K562 (cell line): ENCODE results near the gene LIPT1. TPM values are rescaled to one million over a fixed set of nuclear protein-coding genes. Genes with fewer than 3 reads are reported as not detected.
A peak's percentile ranks its signal among the peaks of the same experiment; 100 is the strongest.

ENCODE experiments used
- ATF1 ChIP-seq, 2 experiments: fragments of 450-650 bp in 1 of 2; IDR thresholded peaks; 2 replicates each; pipeline ENCODE4 v1.6.1; 2016; ENCODE audit warnings: missing compliant biosample characterization in 1 of 2, missing genetic modification characterization in 1 of 2
- BHLHE40 ChIP-seq: IDR thresholded peaks from 2 replicates; pipeline ENCODE4 v1.6.1; 2011; ENCODE audit warnings: low read length, improper control_type of control experiment
- BRD9 ChIP-seq: fragments of 450-650 bp; IDR thresholded peaks from 2 replicates; pipeline ENCODE4 v1.6.1; 2018; ENCODE audit warnings: low read depth; ENCODE audit not compliant: partially characterized antibody
- ETV1 ChIP-seq: fragments of 450-650 bp; conservative IDR thresholded peaks from 2 replicates; pipeline ENCODE4 v1.6.1; 2016; ENCODE audit warnings: missing genetic modification characterization, control low read depth, low read depth, missing compliant biosample characterization
- ETV5 ChIP-seq: sonication (generic); formaldehyde crosslinking; IDR thresholded peaks from 2 replicates; pipeline ENCODE4 v1.4.0; 2020; ENCODE audit warnings: low read depth, mild to moderate bottlenecking, missing genetic modification reagents
- GABPB1 ChIP-seq: sonication (generic); formaldehyde crosslinking; IDR thresholded peaks from 2 replicates; pipeline ENCODE4 v1.8.0; 2022; ENCODE audit warnings: mild to moderate bottlenecking, missing genetic modification reagents
- GTF2A2 ChIP-seq: IDR thresholded peaks from 2 replicates; pipeline ENCODE4 v1.6.1; 2016; ENCODE audit warnings: mild to moderate bottlenecking, missing genetic modification characterization, missing compliant biosample characterization
- LCOR ChIP-seq: sonication (generic); formaldehyde crosslinking; IDR thresholded peaks from 2 replicates; pipeline ENCODE4 v1.8.0; 2022; ENCODE audit warnings: mild to moderate bottlenecking, missing genetic modification reagents
- NCOA6 ChIP-seq: fragments of 450-650 bp; IDR thresholded peaks from 2 replicates; pipeline ENCODE4 v1.6.1; 2017; ENCODE audit warnings: mild to moderate bottlenecking
- NR3C1 ChIP-seq: sonication (generic); formaldehyde crosslinking; IDR thresholded peaks from 2 replicates; pipeline ENCODE4 v1.8.1; 2022; ENCODE audit warnings: missing genetic modification reagents
- POLR2A ChIP-seq: fragments of 450-650 bp; conservative IDR thresholded peaks from 2 replicates; pipeline ENCODE4 v1.6.1; 2016
- POU5F1 ChIP-seq: fragments of 150-350 bp; IDR thresholded peaks from 2 replicates; pipeline ENCODE4 v1.6.1; 2014; ENCODE audit warnings: borderline replicate concordance, low read length, low read depth, mild to moderate bottlenecking; ENCODE audit not compliant: partially characterized antibody
- SP1 ChIP-seq: sonication (generic); formaldehyde crosslinking; IDR thresholded peaks from 2 replicates; pipeline ENCODE4 v1.8.1; 2022; ENCODE audit warnings: mild to moderate bottlenecking, missing genetic modification reagents
- TCF7 ChIP-seq: sonication (generic); IDR thresholded peaks from 2 replicates; pipeline ENCODE4 v1.6.1; 2016; ENCODE audit warnings: antibody characterized with exemption, borderline replicate concordance
- ZFPM2 ChIP-seq: fragments of 250-450 bp; sonication (Bioruptor Pico); IDR thresholded peaks from 2 replicates; pipeline ENCODE4 v1.5.1; 2022; ENCODE audit warnings: mild to moderate bottlenecking
- polyA plus RNA-seq, 8 experiments: library from polyadenylated mRNA; depleted of rRNA in 4 of 8; stranded (reverse) in 5 of 8; unstranded in 3 of 8; fragments of >200 nt; fragmentation: Nextera tagmentation in 2 of 8; fragmentation: Illumina TruSeq in 1 of 8; extraction: Ambion mirVana in 2 of 8; extraction: Trizol in 1 of 8; gene quantifications; 2 replicates each; pipeline versions ENCODE4 v1.2.1 to v1.2.3, GENCODE V29; 2011 to 2014; ENCODE audit warnings: inconsistent platforms in 1 of 8, missing spikeins in 1 of 8
- total RNA-seq, 7 experiments: library from RNA; depleted of rRNA in 6 of 7; stranded (reverse); fragments of >200 nt in 6 of 7; fragmentation: Illumina TruSeq in 2 of 7; extraction: Trizol in 2 of 7; gene quantifications; 2 replicates each; pipeline versions ENCODE4 v1.2.1 to v1.2.3, GENCODE V29; 2011 to 2021; ENCODE audit warnings: low replicate concordance in 1 of 7
- TF ChIP-seq, protein P1 (sequence below), 2 experiments: IDR thresholded peaks in 1 of 2; conservative IDR thresholded peaks in 1 of 2; 2 replicates each; pipeline ENCODE4 v1.6.1; 2016; ENCODE audit warnings: low read depth in 2 of 2, mild to moderate bottlenecking in 1 of 2, missing compliant biosample characterization in 1 of 2, missing genetic modification characterization in 1 of 2, moderate library complexity in 1 of 2
- TF ChIP-seq, protein P2 (sequence below): fragments of 250-450 bp; sonication (Bioruptor Pico); IDR thresholded peaks from 2 replicates; pipeline ENCODE4 v1.4.0; 2020
- TF ChIP-seq, protein P3 (sequence below): fragments of 450-650 bp; IDR thresholded peaks from 2 replicates; pipeline ENCODE4 v1.7.1; 2018; ENCODE audit warnings: mild to moderate bottlenecking, low read depth; ENCODE audit not compliant: partially characterized antibody
- TF ChIP-seq, protein P4 (sequence below), 2 experiments: IDR thresholded peaks; 2 replicates each; pipeline ENCODE4 v1.6.1; 2011; ENCODE audit warnings: borderline replicate concordance in 1 of 2, control low read depth in 1 of 2, low read depth in 1 of 2, low read length in 1 of 2, mild to moderate bottlenecking in 1 of 2, mixed read lengths in 1 of 2, moderate library complexity in 1 of 2; ENCODE audit not compliant: insufficient read depth in 1 of 2, insufficient read length in 1 of 2, poor library complexity in 1 of 2, severe bottlenecking in 1 of 2; ENCODE audit errors: extremely low read depth in 1 of 2

LIPT1 gene
- total and polyA plus RNA-seq, 9 of the 15 experiments (the other 6 are each of a cell fraction or from before 2014, with no cell fraction given), result 6.4 to 18.3 (median 11.6) TPM

DNA sequence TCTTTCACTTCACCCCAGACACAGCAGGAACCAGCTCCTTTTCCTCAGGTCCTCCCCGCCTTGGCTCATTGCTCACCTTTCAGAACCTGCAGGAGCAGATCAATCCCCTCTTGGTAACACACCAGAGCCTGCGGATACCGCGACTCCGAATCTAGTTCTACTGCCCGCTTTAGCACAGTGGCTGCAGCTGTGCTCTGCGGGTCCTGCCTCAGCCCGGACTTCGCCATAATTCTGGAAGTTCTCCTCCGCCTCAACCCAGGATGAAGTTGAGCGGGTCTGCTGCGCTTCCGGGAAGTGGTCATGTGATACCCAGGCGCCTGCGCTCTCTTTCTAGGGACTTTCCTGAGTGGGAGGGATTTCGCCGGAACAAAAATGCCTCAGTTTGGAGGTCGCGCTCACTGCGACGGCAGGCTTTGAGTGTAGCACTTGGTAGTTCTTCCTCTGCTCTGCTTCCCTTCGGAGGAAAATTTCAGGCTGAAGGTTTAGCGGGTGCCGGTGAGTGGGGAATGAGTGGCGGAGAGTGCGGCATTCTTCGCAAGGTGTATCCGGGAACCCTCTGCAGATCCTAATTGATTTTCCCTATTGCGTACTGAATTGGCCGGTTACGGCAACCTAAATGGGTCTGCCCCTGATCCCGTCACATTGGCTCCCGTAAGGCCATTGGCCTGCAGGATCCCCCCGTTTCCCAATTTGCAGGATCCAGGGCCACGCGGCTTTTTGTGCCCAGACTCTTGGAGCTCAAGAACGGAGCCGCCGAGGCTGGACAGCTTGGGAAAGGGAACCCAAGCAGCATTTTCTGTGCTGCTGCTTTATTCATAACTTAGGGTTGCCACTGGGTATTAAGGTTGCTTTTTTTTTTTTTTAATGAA lies 26.2 kb downstream of the LIPT1 start, which contains the start of the genes MITD1 and MRPL30 (continued):
- TF ChIP-seq LCOR (CRISPR knock-in tag), result peak; percentile 41; the same call in 1 of the 2 replicates
- TF ChIP-seq, protein P1, sequence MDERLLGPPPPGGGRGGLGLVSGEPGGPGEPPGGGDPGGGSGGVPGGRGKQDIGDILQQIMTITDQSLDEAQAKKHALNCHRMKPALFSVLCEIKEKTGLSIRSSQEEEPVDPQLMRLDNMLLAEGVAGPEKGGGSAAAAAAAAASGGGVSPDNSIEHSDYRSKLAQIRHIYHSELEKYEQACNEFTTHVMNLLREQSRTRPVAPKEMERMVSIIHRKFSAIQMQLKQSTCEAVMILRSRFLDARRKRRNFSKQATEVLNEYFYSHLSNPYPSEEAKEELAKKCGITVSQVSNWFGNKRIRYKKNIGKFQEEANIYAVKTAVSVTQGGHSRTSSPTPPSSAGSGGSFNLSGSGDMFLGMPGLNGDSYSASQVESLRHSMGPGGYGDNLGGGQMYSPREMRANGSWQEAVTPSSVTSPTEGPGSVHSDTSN (CRISPR knock-in tag; IDR thresholded peaks at IDR 0.05; ENCODE audit: low read depth), result no peak
- TF ChIP-seq, protein P1 (tag; conservative IDR thresholded peaks at IDR 0.05; ENCODE audit: low read depth), result peak; percentile 5; the same call in 1 of the 2 replicates
- no peak for TF ChIP-seq BRD9
- peak; percentile 66; the same call in 1 of the 2 replicates for TF ChIP-seq ETV5 (CRISPR knock-in tag)
- peak; percentile 81; the same call in 1 of the 2 replicates for TF ChIP-seq TCF7
- TF ChIP-seq POLR2A, result peak; percentile 93
- peak; percentile 85 for TF ChIP-seq ETV1
- TF ChIP-seq GABPB1 (CRISPR knock-in tag), result peak; percentile 97
- TF ChIP-seq, protein P2, sequence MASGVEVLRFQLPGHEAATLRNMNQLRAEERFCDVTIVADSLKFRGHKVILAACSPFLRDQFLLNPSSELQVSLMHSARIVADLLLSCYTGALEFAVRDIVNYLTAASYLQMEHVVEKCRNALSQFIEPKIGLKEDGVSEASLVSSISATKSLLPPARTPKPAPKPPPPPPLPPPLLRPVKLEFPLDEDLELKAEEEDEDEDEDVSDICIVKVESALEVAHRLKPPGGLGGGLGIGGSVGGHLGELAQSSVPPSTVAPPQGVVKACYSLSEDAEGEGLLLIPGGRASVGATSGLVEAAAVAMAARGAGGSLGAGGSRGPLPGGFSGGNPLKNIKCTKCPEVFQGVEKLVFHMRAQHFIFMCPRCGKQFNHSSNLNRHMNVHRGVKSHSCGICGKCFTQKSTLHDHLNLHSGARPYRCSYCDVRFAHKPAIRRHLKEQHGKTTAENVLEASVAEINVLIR (CRISPR knock-in tag), result 0 out of 2 replicates have a peak, but pooled peaks have one; percentile 5
- TF ChIP-seq, protein P3, sequence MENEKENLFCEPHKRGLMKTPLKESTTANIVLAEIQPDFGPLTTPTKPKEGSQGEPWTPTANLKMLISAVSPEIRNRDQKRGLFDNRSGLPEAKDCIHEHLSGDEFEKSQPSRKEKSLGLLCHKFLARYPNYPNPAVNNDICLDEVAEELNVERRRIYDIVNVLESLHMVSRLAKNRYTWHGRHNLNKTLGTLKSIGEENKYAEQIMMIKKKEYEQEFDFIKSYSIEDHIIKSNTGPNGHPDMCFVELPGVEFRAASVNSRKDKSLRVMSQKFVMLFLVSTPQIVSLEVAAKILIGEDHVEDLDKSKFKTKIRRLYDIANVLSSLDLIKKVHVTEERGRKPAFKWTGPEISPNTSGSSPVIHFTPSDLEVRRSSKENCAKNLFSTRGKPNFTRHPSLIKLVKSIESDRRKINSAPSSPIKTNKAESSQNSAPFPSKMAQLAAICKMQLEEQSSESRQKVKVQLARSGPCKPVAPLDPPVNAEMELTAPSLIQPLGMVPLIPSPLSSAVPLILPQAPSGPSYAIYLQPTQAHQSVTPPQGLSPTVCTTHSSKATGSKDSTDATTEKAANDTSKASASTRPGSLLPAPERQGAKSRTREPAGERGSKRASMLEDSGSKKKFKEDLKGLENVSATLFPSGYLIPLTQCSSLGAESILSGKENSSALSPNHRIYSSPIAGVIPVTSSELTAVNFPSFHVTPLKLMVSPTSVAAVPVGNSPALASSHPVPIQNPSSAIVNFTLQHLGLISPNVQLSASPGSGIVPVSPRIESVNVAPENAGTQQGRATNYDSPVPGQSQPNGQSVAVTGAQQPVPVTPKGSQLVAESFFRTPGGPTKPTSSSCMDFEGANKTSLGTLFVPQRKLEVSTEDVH, result peak; percentile 89
- TF ChIP-seq, protein P4, sequence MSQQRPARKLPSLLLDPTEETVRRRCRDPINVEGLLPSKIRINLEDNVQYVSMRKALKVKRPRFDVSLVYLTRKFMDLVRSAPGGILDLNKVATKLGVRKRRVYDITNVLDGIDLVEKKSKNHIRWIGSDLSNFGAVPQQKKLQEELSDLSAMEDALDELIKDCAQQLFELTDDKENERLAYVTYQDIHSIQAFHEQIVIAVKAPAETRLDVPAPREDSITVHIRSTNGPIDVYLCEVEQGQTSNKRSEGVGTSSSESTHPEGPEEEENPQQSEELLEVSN (IDR thresholded peaks at IDR 0.05; ENCODE audit: borderline replicate concordance in 1 of 2, extremely low read depth in 1 of 2, insufficient read depth in 1 of 2, insufficient read length in 1 of 2, low read depth in 1 of 2, low read length in 1 of 2, poor library complexity in 1 of 2, severe bottlenecking in 1 of 2), result peak; percentile 56 to 78
- no peak for TF ChIP-seq ATF1 (CRISPR knock-in tag; IDR thresholded peaks at IDR 0.05)
- TF ChIP-seq ATF1 (tag; IDR thresholded peaks at IDR 0.05), result peak; percentile 84
- peak; percentile 32; the same call in 1 of the 2 replicates for TF ChIP-seq BHLHE40
- TF ChIP-seq ZFPM2 (CRISPR knock-in tag), result no peak
- no peak for TF ChIP-seq NR3C1 (CRISPR knock-in tag)
- TF ChIP-seq GTF2A2 (tag), result peak; percentile 82
- peak; percentile 68 for TF ChIP-seq POU5F1
- peak; percentile 92 for TF ChIP-seq SP1 (CRISPR knock-in tag)
- TF ChIP-seq NCOA6, result no peak
